PC-9 (cell line): ENCODE results near the gene OR2V1. TPM values are rescaled to one million over a fixed set of nuclear protein-coding genes. Genes with fewer than 3 reads are reported as not detected.
"Not testable (repeated sequence)": the region's sequence is repeated elsewhere in the genome, so short reads cannot be mapped to it uniquely, and the experiment has no call there.

Experiments
- BruUV-seq: library from RNA; stranded (reverse); fragments of 400-500 nt; replicated peaks from 2 replicates; lab custom pipeline; 2021; lab: Mats Ljungman, UMichigan
- CTCF ChIA-PET: fragments of 300-600 bp; sonication (Branson Sonifier 250); formaldehyde crosslinking; loops from one replicate; lab custom pipeline; 2022; ENCODE audit warnings: antibody characterized with exemption; lab: Charles Lee
- POLR2A ChIA-PET: fragments of 300-600 bp; sonication (Branson Sonifier 250); formaldehyde crosslinking; loops from one replicate; lab custom pipeline; 2022; ENCODE audit warnings: antibody characterized with exemption; ENCODE audit not compliant: unreplicated experiment; lab: Charles Lee
- DNase-seq, 2 experiments: peaks; one replicate each; pipeline versions ENCODE4 v3.0.0 to v3.0.0-alpha.2; 2015 to 2022; ENCODE audit warnings: mixed read lengths in 1 of 2
- H2AFZ ChIP-seq: fragments of 200-600 bp; sonication (generic); 2 replicates; pipeline ENCODE4 v1.8.1; 2017; ENCODE audit warnings: antibody characterized with exemption
- H3F3A ChIP-seq: fragments of 200-600 bp; sonication (generic); 2 replicates; pipeline ENCODE4 v1.8.1; 2017; ENCODE audit warnings: antibody characterized with exemption, mild to moderate bottlenecking, low read depth; ENCODE audit not compliant: insufficient read depth
- H3K27ac ChIP-seq: fragments of 200-600 bp; sonication (generic); 2 replicates; pipeline ENCODE4 v1.6.1; 2016; ENCODE audit warnings: mixed run types
- H3K27me3 ChIP-seq: fragments of 200-600 bp; sonication (generic); 2 replicates; pipeline ENCODE4 v1.6.1; 2016; ENCODE audit warnings: low read depth, mixed run types; ENCODE audit not compliant: insufficient read depth
- H3K36me3 ChIP-seq: fragments of 200-600 bp; sonication (generic); 2 replicates; pipeline ENCODE4 v1.6.1; 2016; ENCODE audit warnings: low read depth, mixed run types
- H3K4me1 ChIP-seq: fragments of 200-600 bp; sonication (generic); replicated peaks from 2 replicates; pipeline ENCODE4 v1.6.1; 2016; ENCODE audit warnings: mixed run types; ENCODE audit not compliant: insufficient read depth
- H3K4me2 ChIP-seq: fragments of 200-600 bp; sonication (generic); 2 replicates; pipeline ENCODE4 v1.6.1; 2017; ENCODE audit warnings: mixed run types
- H3K4me3 ChIP-seq: fragments of 200-600 bp; sonication (generic); 2 replicates; pipeline ENCODE4 v1.6.1; 2016; ENCODE audit warnings: mixed run types
- H3K79me2 ChIP-seq: fragments of 200-600 bp; sonication (generic); 2 replicates; pipeline ENCODE4 v1.6.1; 2017; ENCODE audit warnings: low read depth, mixed run types
- H3K9me2 ChIP-seq: fragments of 200-600 bp; sonication (generic); 2 replicates; pipeline ENCODE4 v1.8.1; 2017; ENCODE audit warnings: mild to moderate bottlenecking; ENCODE audit not compliant: insufficient read depth
- H3K9me3 ChIP-seq: fragments of 200-600 bp; sonication (generic); 2 replicates; pipeline ENCODE4 v1.8.1; 2016; ENCODE audit warnings: low read depth; ENCODE audit not compliant: insufficient read depth
- H4K20me1 ChIP-seq: fragments of 200-600 bp; sonication (generic); 2 replicates; pipeline ENCODE4 v1.8.1; 2017; ENCODE audit not compliant: insufficient read depth
- CTCF ChIP-seq: fragments of 200-600 bp; sonication (generic); conservative IDR thresholded peaks from 2 replicates; pipeline ENCODE4 v1.6.1; 2017; ENCODE audit warnings: mixed run types, antibody characterized with exemption, mild to moderate bottlenecking, moderate library complexity
- EZH2 ChIP-seq: fragments of 200-600 bp; sonication (generic); IDR thresholded peaks from 2 replicates; pipeline ENCODE4 v1.8.0; 2017; ENCODE audit warnings: antibody characterized with exemption, low read depth
- intact Hi-C: fragments of 100-400 bp; cut with micrococcal nuclease; formaldehyde crosslinking; loops from one replicate; pipeline ENCODE4 v1.10.0; 2022; ENCODE audit not compliant: unreplicated experiment
- total RNA-seq: library from RNA; stranded (reverse); gene quantifications from 2 replicates; pipeline ENCODE4 v1.2.3, GENCODE V29; 2021

OR2V1 gene
- total RNA-seq, 1 experiment from 2014 or later: not detected

GRCh38 chr5:181151146-181151545 is 20.2 kb upstream of the OR2V1 start:
- Histone ChIP-seq H2AFZ (no peak overlapping the region), H3K27ac (no peak overlapping the region), H3K9me3 (peaks cover 4% of the 10 kb centered on the region; the same call in 1 of the 2 replicates), H3K79me2 (no peaks in the 10 kb centered on the region), H3F3A (peaks cover 41% of the 10 kb centered on the region), H3K4me2 (peak overlapping the region; percentile 63; the same call in 1 of the 2 replicates), H3K36me3 (no peaks in the 10 kb centered on the region), H4K20me1 (no peaks in the 10 kb centered on the region), H3K4me3 (no peak overlapping the region), H3K9me2 (no peaks in the 10 kb centered on the region), H3K4me1 (peaks cover 61% of the 10 kb centered on the region), H3K27me3 (no peaks in the 10 kb centered on the region)
- CTCF ChIA-PET: no interaction called here
- intact Hi-C loops: no loop called here
- DNase-seq: no peak
- TF ChIP-seq CTCF: no peak
- no peak for TF ChIP-seq EZH2
- no TSS peak for BruUV-seq
- POLR2A ChIA-PET: no interaction called here

- H4K20me1 ChIP-seq: no peaks in the 10 kb centered on the region
- H3K4me3 ChIP-seq: no peak overlapping the region
- H3K4me2 ChIP-seq: peak overlapping the region; percentile 52
- ChIA-PET POLR2A (no interaction called here), CTCF (interaction anchor here (0.5 to 0.6 kb wide), 2 partner anchors 83 to 277 kb away, joined by 4 to 5 read pairs; no protein-coding TSS in a partner anchor)
- peaks cover 41% of the 10 kb centered on the region for H3F3A ChIP-seq
- no peaks in the 10 kb centered on the region for H3K79me2 ChIP-seq
- H3K9me2 ChIP-seq: no peaks in the 10 kb centered on the region
- no peaks in the 10 kb centered on the region for H3K36me3 ChIP-seq
- TF ChIP-seq CTCF (no peak), EZH2 (no peak)
- no peaks in the 10 kb centered on the region for H3K27me3 ChIP-seq
- no peak overlapping the region for H2AFZ ChIP-seq
- DNase-seq: no peak
- H3K27ac ChIP-seq: no peak overlapping the region
- peaks cover 4% of the 10 kb centered on the region; the same call in 1 of the 2 replicates for H3K9me3 ChIP-seq
- intact Hi-C loops: no loop called here
- BruUV-seq: no TSS peak
- H3K4me1 ChIP-seq: peaks cover 61% of the 10 kb centered on the region
Observed at GRCh38 chr5:181149806-181150733, 19.1 kb upstream of the OR2V1 start.

GRCh38 chr5:181149355-181149754 is 18.4 kb upstream of the OR2V1 start:
- DNase-seq: peak; percentile 33 to 87
- BruUV-seq: no TSS peak
- H3K4me2 ChIP-seq: peak overlapping the region; percentile 52
- no peaks in the 10 kb centered on the region for H3K36me3 ChIP-seq
- TF ChIP-seq CTCF (no peak), EZH2 (no peak)
- H3K79me2 ChIP-seq: no peaks in the 10 kb centered on the region
- H3K27me3 ChIP-seq: no peaks in the 10 kb centered on the region
- intact Hi-C loops: no loop called here
- H3K4me3 ChIP-seq: no peak overlapping the region
- ChIA-PET CTCF (no interaction called here), POLR2A (no interaction called here)
- no peaks in the 10 kb centered on the region for H4K20me1 ChIP-seq
- H3K9me3 ChIP-seq: peaks cover 4% of the 10 kb centered on the region; the same call in 1 of the 2 replicates
- no peak overlapping the region for H3K27ac ChIP-seq
- no peak overlapping the region for H2AFZ ChIP-seq
- H3F3A ChIP-seq: peaks cover 41% of the 10 kb centered on the region
- no peaks in the 10 kb centered on the region for H3K9me2 ChIP-seq
- H3K4me1 ChIP-seq: peaks cover 61% of the 10 kb centered on the region

- H2AFZ ChIP-seq, H3K27ac ChIP-seq, H3K4me3 ChIP-seq, H4K20me1 ChIP-seq, CTCF ChIA-PET, H3K36me3 ChIP-seq, intact Hi-C loops, H3K79me2 ChIP-seq, H3K9me2 ChIP-seq, H3K9me3 ChIP-seq, DNase-seq, H3K27me3 ChIP-seq, BruUV-seq: not testable (repeated sequence)
- POLR2A ChIA-PET: interaction anchor here (0.7 kb wide), 1 partner anchor 11 kb away, joined by 7 read pairs; no protein-coding TSS in a partner anchor
- H3F3A ChIP-seq: peaks cover 20% of the 10 kb centered on the region; the same call in 1 of the 2 replicates
- peaks cover 41% of the 10 kb centered on the region for H3K4me1 ChIP-seq
- peak within 1 kb of the TSS; percentile 52; the same call in 1 of the 2 replicates for H3K4me2 ChIP-seq
Observed at GRCh38 chr5:181146927-181147636, 16.1 kb upstream of the OR2V1 start, which contains the start of gene OR2V2. Gene OR2V2, plus strand, starts transcription at chr5:181147586. Its CDS starts 7,357 bp downstream, at chr5:181154943.
